HUES64 (cell line): ENCODE measurements around the gene MRAS.

Source experiments
- H3K27ac ChIP-seq: 2 replicates; pipeline ENCODE4 v1.7.0; 2013; ENCODE audit warnings: low read depth, low read length, inconsistent platforms
- H3K27me3 ChIP-seq: 2 replicates; pipeline ENCODE4 v1.6.1; 2013; ENCODE audit warnings: mild to moderate bottlenecking, low read length; ENCODE audit not compliant: insufficient read depth
- H3K36me3 ChIP-seq: 2 replicates; pipeline ENCODE4 v1.6.1; 2013; ENCODE audit warnings: mild to moderate bottlenecking, low read length; ENCODE audit not compliant: insufficient read depth
- H3K4me1 ChIP-seq: 2 replicates; pipeline ENCODE4 v1.6.1; 2013; ENCODE audit warnings: mild to moderate bottlenecking, low read length, moderate library complexity; ENCODE audit not compliant: insufficient read depth
- H3K4me3 ChIP-seq: 2 replicates; pipeline ENCODE4 v1.5.1; 2013; ENCODE audit warnings: mild to moderate bottlenecking, low read length, moderate library complexity
- H3K9ac ChIP-seq: 2 replicates; pipeline ENCODE4 v1.6.1; 2013; ENCODE audit warnings: mild to moderate bottlenecking, low read depth, low read length
- H3K9me3 ChIP-seq: 2 replicates; pipeline ENCODE4 v1.6.1; 2013; ENCODE audit warnings: low read depth, low read length; ENCODE audit not compliant: insufficient read depth
- WGBS: fragments of 150-250, 120-280 bp; methylation state at CpG from one replicate; pipeline ENCODE4 v1.1.7; 2013; ENCODE audit warnings: missing lambda C conversion rate; 5-methylcytosine and 5-hydroxymethylcytosine counted together

The MRAS gene

DNA sequence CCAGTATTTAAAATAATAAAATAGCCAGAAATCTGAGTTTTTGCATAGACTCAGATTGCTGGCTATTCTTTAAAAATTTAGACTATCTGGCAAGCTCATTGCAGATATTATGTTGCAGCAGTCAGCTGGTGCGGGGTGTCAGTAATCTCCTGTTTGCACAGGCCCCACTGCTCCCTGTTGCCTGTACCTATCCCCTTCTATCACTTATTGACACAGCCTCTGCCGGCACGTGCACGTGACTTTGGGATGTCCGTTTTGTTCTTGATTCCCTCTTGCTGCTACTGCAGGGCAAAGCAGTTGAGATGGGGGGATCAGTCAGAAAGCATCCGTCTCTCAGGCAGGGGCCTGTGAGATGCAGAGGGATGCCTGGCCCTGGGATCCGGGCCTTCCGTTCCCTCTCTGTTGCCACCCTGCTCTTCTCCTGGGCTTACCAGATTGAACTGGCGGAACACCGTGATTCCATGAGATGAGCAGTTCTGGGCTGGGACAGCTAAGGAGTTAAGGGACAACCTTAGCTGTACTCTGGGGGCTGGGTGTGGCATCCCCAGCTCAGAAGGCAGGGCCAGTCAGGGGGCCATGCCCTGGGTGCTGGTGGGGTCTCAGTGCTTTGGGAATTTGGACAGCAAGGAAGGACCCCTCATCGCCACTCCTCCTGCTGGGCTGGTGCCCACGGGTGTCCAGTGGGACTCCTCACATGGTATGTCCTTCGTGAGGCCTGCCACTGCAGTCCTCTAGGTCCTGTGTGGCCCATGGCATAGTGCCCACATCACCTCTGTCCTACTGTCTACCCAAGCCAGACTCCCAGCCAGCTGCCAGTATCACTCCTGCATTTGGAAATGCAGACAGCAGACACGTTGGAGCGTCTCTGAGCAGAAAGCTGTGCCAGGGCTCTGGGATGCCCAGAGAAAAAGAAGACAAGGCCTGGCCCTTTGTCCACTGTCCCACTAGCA is 11.8 kb downstream of the MRAS start:
- Histone ChIP-seq H3K4me1 (0 out of 2 replicates have a peak, but pooled peaks cover 4% of the 10 kb centered on the region), H3K27ac (no peak overlapping the region), H3K9ac (no peak overlapping the region), H3K36me3 (no peaks in the 10 kb centered on the region), H3K9me3 (no peaks in the 10 kb centered on the region), H3K4me3 (no peak overlapping the region), H3K27me3 (no peaks in the 10 kb centered on the region)
- WGBS: 94% methylated on average over 15 of the region's 15 CpGs

DNA sequence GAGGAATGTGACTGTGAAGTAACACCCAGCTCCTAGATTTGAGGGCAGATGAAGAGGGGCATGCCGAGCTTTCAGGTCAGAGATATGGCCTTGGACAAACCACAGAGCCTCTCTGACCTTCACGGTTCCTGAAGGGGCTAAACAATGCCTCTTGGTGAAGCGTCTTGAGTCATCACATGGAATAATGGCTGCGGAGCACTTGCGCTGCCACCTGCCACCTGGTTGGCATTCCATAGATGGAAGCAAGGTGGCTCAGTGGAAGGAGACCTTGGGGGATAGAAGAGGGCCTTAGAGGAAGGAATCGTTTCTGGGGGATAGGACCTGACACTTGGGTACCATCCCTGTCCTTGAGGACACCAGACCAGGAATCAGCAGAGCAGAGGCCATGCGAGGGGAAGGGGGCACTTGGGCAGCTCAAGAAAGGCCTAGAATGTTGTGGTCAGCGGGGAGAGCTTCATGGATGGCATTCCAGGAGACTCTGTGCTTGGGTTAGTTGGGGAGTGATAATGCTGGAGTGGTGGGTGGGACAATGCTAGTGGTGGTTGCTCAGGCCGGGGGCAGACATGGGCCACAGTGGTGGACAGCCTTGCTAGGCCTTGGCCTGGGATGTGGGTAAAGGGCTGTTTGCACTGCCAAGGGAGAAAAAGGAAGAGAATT is 12.6 kb downstream of the MRAS start:
- 93% methylated on average over 9 of the region's 9 CpGs for whole genome bisulfite sequencing
- no peak overlapping the region for H3K27ac ChIP-seq
- no peaks in the 10 kb centered on the region for H3K27me3 ChIP-seq
- no peak overlapping the region; the same call in 1 of the 2 replicates for H3K9ac ChIP-seq
- no peak overlapping the region for H3K4me3 ChIP-seq
- no peaks in the 10 kb centered on the region for H3K36me3 ChIP-seq
- H3K4me1 ChIP-seq: 0 out of 2 replicates have a peak, but pooled peaks cover 4% of the 10 kb centered on the region
- no peaks in the 10 kb centered on the region for H3K9me3 ChIP-seq

DNA sequence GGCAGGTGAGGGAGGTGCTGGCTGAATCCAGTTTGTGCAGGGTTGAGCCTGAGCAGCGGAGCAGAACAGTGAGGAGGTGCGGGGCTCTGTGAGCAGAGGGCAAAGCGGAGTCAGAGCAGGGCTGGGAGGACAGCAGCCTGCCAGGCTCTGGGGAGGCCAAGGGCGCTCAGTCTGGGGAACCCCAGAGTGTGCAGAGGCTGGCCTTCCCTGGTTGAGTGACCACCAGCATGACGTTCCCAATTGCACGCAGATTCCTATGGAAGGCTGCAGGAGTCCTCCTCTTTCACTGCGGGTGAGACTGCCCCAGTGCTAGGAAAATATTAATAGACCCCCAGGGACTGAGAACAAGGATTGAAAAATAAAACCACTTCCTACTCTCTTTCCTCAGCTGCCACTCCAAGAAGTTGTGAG is 13.2 kb downstream of the MRAS start:
- no peaks in the 10 kb centered on the region for H3K27me3 ChIP-seq
- 0 out of 2 replicates have a peak, but pooled peaks cover 4% of the 10 kb centered on the region for H3K4me1 ChIP-seq
- H3K9ac ChIP-seq: no peak overlapping the region; the same call in 1 of the 2 replicates
- H3K36me3 ChIP-seq: no peaks in the 10 kb centered on the region
- H3K4me3 ChIP-seq: no peak overlapping the region
- WGBS: 95% methylated on average over 7 of the region's 7 CpGs
- H3K9me3 ChIP-seq: no peaks in the 10 kb centered on the region
- H3K27ac ChIP-seq: no peak overlapping the region

DNA sequence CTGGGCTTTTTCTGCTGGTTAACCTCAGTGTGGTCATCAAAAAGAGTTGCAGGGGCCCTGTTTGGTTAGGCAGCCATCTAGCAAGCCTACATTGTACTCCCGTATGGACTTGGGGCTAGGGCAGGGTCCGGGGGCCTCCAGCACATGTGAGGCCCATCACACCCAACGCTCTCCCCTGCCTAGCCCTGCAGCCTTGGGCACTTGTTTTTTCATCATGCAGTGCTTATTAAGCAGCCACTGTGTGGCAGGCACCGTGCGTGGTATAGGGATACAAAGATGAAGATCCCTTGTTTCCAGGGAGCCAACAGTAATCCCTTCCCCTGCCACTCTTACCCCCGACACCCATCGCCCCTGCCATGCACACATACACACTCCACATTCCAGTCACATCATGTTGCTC is 14.2 kb downstream of the MRAS start:
- WGBS: 92% methylated on average over 7 of the region's 7 CpGs

DNA sequence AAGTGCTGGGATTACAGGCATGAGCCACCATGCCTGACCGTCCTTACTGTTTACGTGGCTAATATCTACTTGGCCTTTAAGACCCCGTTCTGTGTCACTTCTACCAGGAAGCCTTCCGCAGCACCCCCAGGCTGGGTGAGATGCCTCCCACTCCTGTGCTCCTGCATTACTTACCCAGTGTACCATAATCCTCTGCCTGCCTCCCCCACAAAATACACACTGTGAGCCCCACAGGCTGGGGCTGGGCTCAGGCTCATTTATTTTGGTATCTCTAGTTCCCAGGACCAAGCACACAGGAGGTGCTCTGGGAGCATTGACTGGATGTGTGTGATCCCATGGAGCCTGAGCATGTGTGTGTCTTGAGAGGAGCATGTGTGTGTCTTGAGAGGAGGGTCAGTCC is 14.9 kb downstream of the MRAS start:
- no peak overlapping the region for H3K4me3 ChIP-seq
- H3K4me1 ChIP-seq: no peaks in the 10 kb centered on the region
- no peaks in the 10 kb centered on the region for H3K27me3 ChIP-seq
- no peak overlapping the region for H3K27ac ChIP-seq
- 95% methylated on average over 4 of the region's 4 CpGs for WGBS
- H3K9me3 ChIP-seq: no peaks in the 10 kb centered on the region
- no peaks in the 10 kb centered on the region for H3K36me3 ChIP-seq
- H3K9ac ChIP-seq: no peak overlapping the region

More for the DNA sequence above, 14.2 kb downstream of the MRAS start:
- Histone ChIP-seq H3K9me3 (no peaks in the 10 kb centered on the region), H3K4me1 (no peaks in the 10 kb centered on the region), H3K4me3 (no peak overlapping the region), H3K27ac (no peak overlapping the region), H3K36me3 (no peaks in the 10 kb centered on the region), H3K27me3 (no peaks in the 10 kb centered on the region), H3K9ac (no peak overlapping the region)

DNA sequence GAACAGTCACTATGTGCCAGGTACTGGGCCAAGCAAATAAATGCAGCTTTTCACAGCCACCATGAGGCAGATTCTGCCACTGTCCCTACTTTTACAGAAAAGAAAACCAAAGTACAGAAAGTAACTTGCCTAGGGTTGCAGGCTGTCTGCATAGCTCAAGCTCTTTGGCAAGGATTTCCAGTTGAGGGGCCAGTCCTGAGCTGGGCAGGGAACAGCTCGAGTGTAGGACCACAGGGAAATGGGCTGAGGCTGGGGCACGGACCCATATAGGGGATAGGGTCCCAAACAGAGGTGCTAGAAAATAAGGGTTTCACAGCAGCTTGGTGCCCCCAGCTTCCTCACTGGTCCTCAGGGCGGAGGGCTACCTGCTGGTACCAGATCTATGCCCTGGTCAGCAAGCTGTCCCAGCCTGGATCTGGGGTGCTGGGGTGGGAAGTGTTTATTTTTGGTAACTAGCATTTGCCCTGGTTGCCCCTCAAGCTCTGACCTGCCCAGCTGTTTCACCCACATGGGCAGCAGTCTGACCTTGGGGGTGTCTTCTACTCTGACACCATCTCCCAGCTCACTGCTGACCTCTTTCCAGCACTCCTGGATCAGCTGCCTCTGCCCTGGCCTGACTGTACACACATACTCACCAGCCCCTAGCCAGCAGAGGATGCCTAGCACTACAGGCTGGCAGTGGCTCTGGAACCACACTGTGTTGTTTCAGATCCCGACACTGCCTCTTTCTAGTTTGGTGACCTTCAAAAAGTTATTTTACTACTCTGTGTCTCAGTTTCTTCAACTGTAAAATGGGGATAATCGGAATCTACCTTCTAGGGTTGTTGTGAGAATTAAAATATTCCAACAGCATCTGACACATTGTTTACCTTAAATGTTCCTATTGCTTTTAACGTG is 16.2 kb downstream of the MRAS start:
- WGBS: 91% methylated on average over 5 of the region's 6 CpGs
- H3K4me3 ChIP-seq: no peak overlapping the region
- no peaks in the 10 kb centered on the region for H3K4me1 ChIP-seq
- no peaks in the 10 kb centered on the region for H3K9me3 ChIP-seq
- H3K9ac ChIP-seq: no peak overlapping the region
- H3K27ac ChIP-seq: no peak overlapping the region
- H3K27me3 ChIP-seq: no peaks in the 10 kb centered on the region
- no peaks in the 10 kb centered on the region for H3K36me3 ChIP-seq

DNA sequence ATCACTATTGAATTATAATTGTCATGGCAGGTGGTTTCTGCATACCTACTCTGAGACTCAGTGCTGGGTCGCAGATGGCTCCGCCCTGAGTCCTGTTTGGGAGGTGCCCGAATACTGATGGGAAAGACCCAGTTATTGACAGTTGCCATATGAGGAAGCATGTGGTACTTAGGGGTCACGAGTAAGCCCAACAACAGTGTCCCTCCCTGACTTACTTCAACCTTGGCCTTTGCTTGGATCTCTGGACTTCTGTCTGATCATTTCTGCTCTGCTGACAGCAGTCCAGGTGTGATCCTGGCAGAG is 16.8 kb downstream of the MRAS start:
- no peak overlapping the region for H3K9ac ChIP-seq
- no peaks in the 10 kb centered on the region for H3K36me3 ChIP-seq
- H3K4me1 ChIP-seq: no peaks in the 10 kb centered on the region
- WGBS: 90% methylated on average over 4 of the region's 4 CpGs
- no peak overlapping the region for H3K27ac ChIP-seq
- no peaks in the 10 kb centered on the region for H3K27me3 ChIP-seq
- no peaks in the 10 kb centered on the region for H3K9me3 ChIP-seq
- no peak overlapping the region for H3K4me3 ChIP-seq

DNA sequence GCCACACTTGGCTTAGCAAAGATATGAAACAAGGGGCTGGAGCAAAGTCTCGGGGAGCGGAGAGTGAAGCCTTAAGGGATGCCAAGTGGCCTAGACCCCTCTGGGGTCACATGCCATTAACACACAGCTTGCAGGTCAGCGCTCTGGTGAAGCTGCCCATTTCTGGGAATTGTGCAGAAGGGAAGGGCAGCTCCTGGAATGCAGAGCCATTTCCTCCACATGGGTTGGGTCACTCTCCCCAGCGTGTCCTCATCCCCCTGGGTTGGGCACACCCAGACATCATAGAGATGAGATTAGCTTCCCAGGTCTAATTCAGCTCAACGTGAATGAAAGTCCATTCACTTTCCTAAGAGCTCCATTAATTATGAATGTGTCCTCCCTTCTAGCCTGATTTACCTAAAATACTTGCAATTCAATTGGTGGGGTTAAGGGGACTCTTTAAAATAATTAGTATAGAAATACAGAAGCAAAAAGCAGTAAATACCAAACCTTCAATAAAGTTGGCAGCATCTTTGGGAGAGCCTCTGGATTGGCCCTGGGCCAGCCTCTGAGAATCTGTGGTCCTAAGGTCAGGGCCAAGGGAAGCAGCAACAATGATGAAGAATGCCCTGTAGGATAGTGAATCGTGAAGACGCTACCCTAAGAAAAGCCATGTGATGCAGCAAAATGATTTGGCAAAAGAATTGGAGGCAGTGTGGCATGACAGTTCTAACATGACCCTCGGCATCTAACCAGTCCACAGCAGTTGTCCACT is 17.8 kb downstream of the MRAS start:
- no peak overlapping the region for H3K9ac ChIP-seq
- no peak overlapping the region for H3K4me3 ChIP-seq
- H3K36me3 ChIP-seq: no peaks in the 10 kb centered on the region
- H3K27me3 ChIP-seq: no peaks in the 10 kb centered on the region
- no peaks in the 10 kb centered on the region for H3K9me3 ChIP-seq
- WGBS: 95% methylated on average over 8 of the region's 8 CpGs
- H3K4me1 ChIP-seq: no peaks in the 10 kb centered on the region
- H3K27ac ChIP-seq: no peak overlapping the region

DNA sequence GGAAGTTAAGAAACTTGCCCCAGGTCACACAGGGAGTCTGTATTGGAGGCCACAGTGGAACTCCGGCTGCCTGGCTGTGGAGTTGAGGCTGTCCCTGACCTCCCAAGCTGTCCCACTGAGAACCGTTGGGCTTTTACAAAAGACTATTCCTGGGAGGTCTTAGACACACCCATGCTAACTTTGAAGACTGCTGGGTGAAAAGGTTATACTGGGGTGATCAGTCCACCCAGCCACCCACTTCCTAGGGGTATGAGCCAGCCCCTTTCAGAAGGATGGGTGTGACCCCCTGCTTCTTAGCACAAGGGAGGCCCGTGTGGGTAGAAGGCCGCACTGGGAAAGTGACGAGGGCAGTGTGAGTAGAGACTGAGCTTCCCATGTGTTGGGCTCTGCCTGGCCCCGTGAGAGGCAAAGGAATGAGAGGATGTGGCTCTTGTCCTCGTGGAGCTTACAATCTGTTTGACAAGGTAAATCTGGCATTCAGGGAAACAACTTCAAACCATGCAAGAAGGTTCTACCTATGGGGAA is 19.0 kb downstream of the MRAS start:
- H3K4me3 ChIP-seq: no peak overlapping the region
- H3K9me3 ChIP-seq: no peaks in the 10 kb centered on the region
- H3K9ac ChIP-seq: no peak overlapping the region
- no peaks in the 10 kb centered on the region for H3K4me1 ChIP-seq
- no peaks in the 10 kb centered on the region for H3K27me3 ChIP-seq
- WGBS: 93% methylated on average over 7 of the region's 7 CpGs
- H3K27ac ChIP-seq: no peak overlapping the region
- H3K36me3 ChIP-seq: no peaks in the 10 kb centered on the region

DNA sequence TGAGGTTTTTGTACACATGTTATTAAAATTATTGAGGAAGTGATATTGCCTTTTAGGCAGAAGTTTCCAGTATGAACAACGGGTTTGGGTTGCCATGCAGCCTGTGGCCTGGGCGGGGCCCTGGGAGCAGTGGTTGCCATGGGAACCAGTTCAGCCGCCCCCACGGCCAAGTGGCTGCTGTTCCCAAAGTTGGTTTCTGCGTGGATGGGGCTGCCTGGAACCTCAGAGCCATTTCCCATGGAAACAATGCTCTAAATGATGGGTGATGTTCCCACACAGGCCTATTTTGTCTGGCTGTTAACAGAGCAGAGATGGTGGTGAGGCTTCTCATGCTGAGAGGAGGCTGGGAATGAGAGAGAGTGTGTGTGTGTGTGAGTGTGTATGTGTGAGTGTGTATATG is 19.5 kb downstream of the MRAS start:
- no peaks in the 10 kb centered on the region for H3K36me3 ChIP-seq
- no peak overlapping the region for H3K9ac ChIP-seq
- WGBS: 89% methylated on average over 5 of the region's 5 CpGs
- no peak overlapping the region for H3K4me3 ChIP-seq
- H3K4me1 ChIP-seq: no peaks in the 10 kb centered on the region
- no peaks in the 10 kb centered on the region for H3K9me3 ChIP-seq
- no peak overlapping the region for H3K27ac ChIP-seq
- no peaks in the 10 kb centered on the region for H3K27me3 ChIP-seq
